Neural cell (in vitro differentiated cells): ENCODE measurements around the gene THAP7. TPM values are rescaled to one million over a fixed set of nuclear protein-coding genes. Genes with fewer than 3 reads are reported as not detected.

Experiments used
- H2AFZ ChIP-seq: fragments of 200-600, 300-800 bp; sonication (generic), shearing (Covaris generic); 2 replicates; pipeline ENCODE4 v1.6.0; 2014; ENCODE audit warnings: low read depth, mild to moderate bottlenecking, antibody characterized with exemption, low read length, moderate library complexity
- H3F3A ChIP-seq: fragments of 200-600 bp; shearing (Covaris generic); 2 replicates; pipeline ENCODE4 v1.6.1; 2016; ENCODE audit warnings: mild to moderate bottlenecking, moderate library complexity, mixed read lengths, antibody characterized with exemption, low read length; ENCODE audit not compliant: insufficient read depth, poor library complexity, severe bottlenecking
- H3K27ac ChIP-seq: fragments of 200-600, 300-800 bp; sonication (generic), shearing (Covaris generic); 2 replicates; pipeline ENCODE4 v1.5.1; 2014; ENCODE audit warnings: mild to moderate bottlenecking, low read length, moderate library complexity
- H3K27me3 ChIP-seq: fragments of 300-800, 200-600 bp; sonication (generic), shearing (Covaris generic); 2 replicates; pipeline ENCODE4 v1.6.0; 2014; ENCODE audit warnings: mild to moderate bottlenecking, low read depth, low read length, moderate library complexity; ENCODE audit not compliant: insufficient read depth
- H3K36me3 ChIP-seq: fragments of 300-800, 200-600 bp; sonication (generic), shearing (Covaris generic); 2 replicates; pipeline ENCODE4 v1.5.1; 2014; ENCODE audit warnings: mild to moderate bottlenecking, antibody characterized with exemption, low read length, moderate library complexity; ENCODE audit not compliant: insufficient read depth
- H3K4me2 ChIP-seq: fragments of 300-800, 200-600 bp; sonication (generic), shearing (Covaris generic); 2 replicates; pipeline ENCODE4 v1.6.0; 2014; ENCODE audit warnings: mild to moderate bottlenecking, low read length
- H3K4me3 ChIP-seq: fragments of 300-800, 200-600 bp; sonication (generic), shearing (Covaris generic); 2 replicates; pipeline ENCODE4 v1.5.1; 2014; ENCODE audit warnings: mild to moderate bottlenecking, low read length, moderate library complexity
- H3K79me2 ChIP-seq: fragments of 200-600 bp; shearing (Covaris generic); replicated peaks from 2 replicates; pipeline ENCODE4 v1.6.0; 2014; ENCODE audit warnings: mild to moderate bottlenecking, low read length, moderate library complexity; ENCODE audit not compliant: insufficient read depth
- H3K9ac ChIP-seq: fragments of 300-800, 200-600 bp; sonication (generic), shearing (Covaris generic); 2 replicates; pipeline ENCODE4 v1.6.1; 2016; ENCODE audit warnings: mild to moderate bottlenecking, low read length, mixed read lengths
- H3K9me2 ChIP-seq: fragments of 200-600 bp; shearing (Covaris generic); 2 replicates; pipeline ENCODE4 v1.6.1; 2016; ENCODE audit warnings: mild to moderate bottlenecking, low read length, mixed read lengths; ENCODE audit not compliant: insufficient read depth
- H3K9me3 ChIP-seq: fragments of 200-600, 300-800 bp; sonication (generic), shearing (Covaris generic); 2 replicates; pipeline ENCODE4 v1.6.1; 2016; ENCODE audit warnings: mild to moderate bottlenecking, mixed run types, low read length, moderate library complexity, mixed read lengths
- H4K20me1 ChIP-seq: fragments of 200-600 bp; shearing (Covaris generic); 2 replicates; pipeline ENCODE4 v1.6.1; 2016; ENCODE audit warnings: mild to moderate bottlenecking, mixed run types; ENCODE audit not compliant: insufficient read depth
- EP300 ChIP-seq: fragments of 450-650 bp; conservative IDR thresholded peaks from 2 replicates; pipeline ENCODE4 v1.6.1; 2014; ENCODE audit warnings: antibody characterized with exemption, mild to moderate bottlenecking, moderate library complexity; ENCODE audit not compliant: poor library complexity, severe bottlenecking
- EZH2 ChIP-seq: fragments of 200-600, 300-800 bp; shearing (Covaris generic), sonication (generic); IDR thresholded peaks from 2 replicates; pipeline ENCODE4 v1.6.1; 2014; ENCODE audit warnings: antibody characterized with exemption, low read length, borderline replicate concordance, mild to moderate bottlenecking; ENCODE audit not compliant: insufficient read depth, poor library complexity, severe bottlenecking
- MXI1 ChIP-seq: fragments of 450-650 bp; conservative IDR thresholded peaks from 2 replicates; pipeline ENCODE4 v1.6.1; 2014; ENCODE audit warnings: antibody characterized with exemption, mild to moderate bottlenecking; ENCODE audit not compliant: poor library complexity, severe bottlenecking
- POLR2AphosphoS5 ChIP-seq: IDR thresholded peaks from 2 replicates; pipeline ENCODE4 v1.6.1; 2012
- RAD21 ChIP-seq: fragments of 450-650 bp; conservative IDR thresholded peaks from 2 replicates; pipeline ENCODE4 v1.6.1; 2014; ENCODE audit warnings: antibody characterized with exemption, mild to moderate bottlenecking, moderate library complexity
- SMC3 ChIP-seq: fragments of 450-650 bp; conservative IDR thresholded peaks from 2 replicates; pipeline ENCODE4 v1.6.1; 2014; ENCODE audit warnings: antibody characterized with exemption, mild to moderate bottlenecking, moderate library complexity; ENCODE audit not compliant: poor library complexity
- TAF1 ChIP-seq: IDR thresholded peaks from 2 replicates; pipeline ENCODE4 v1.6.1; 2012; ENCODE audit warnings: low read depth
- polyA plus RNA-seq: library from polyadenylated mRNA; depleted of rRNA; stranded (reverse); fragments of >200 nt; gene quantifications from 2 replicates; pipeline ENCODE4 v1.2.3, GENCODE V29; 2014
- TF ChIP-seq, protein P1 (sequence below): IDR thresholded peaks from 2 replicates; pipeline ENCODE4 v1.6.1; 2012; ENCODE audit warnings: borderline replicate concordance
- TF ChIP-seq, protein P2 (sequence below): fragments of 450-650 bp; IDR thresholded peaks from 2 replicates; pipeline ENCODE4 v1.5.1; 2014; ENCODE audit warnings: antibody characterized with exemption, mild to moderate bottlenecking, moderate library complexity; ENCODE audit not compliant: poor library complexity, severe bottlenecking

Gene THAP7
- polyA plus RNA-seq, 1 donor from 2014 or later, result 28.7 TPM

DNA sequence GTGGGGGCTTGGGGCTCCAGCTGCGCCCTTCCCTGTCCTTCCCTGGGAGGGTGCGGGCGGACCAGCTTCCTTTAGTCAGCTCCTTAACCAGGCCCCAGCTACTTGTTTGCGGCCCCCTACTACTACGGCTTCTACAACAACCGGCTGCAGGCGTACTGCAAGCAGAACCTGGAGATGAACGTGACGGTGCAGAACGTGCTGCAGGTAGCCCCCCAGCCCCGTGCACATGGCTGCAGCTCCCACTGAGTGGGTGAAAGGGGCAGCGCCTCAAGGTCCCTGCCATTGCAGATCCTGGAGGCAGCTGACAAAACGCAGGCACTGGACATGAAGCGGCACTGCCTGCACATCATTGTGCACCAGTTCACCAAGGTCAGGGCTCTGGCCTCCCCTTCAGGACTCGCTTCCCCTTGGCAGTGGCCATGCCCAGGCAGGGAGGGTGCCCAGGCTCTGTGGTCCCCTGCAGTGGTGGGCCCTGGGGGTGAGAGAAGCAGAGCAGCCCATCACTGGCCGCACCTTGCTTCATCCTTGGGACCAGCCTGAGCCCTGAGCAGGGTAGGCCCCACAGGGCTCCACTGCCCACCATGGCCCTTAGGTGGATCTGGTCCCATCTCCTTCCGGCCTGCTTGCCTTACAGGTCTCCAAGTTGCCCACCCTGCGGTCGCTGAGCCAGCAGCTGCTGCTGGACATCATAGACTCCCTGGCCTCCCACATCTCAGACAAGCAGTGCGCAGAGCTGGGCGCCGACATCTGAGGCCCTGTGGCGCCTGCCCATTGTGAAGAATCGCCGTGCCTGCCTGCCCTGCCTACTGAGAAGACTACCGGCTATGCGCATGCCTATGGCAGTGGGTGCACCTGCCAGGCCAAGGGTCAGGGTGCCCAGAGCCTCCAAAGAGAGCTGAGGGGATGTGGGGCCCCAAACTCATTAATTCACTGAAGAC is 5.1 kb downstream of the THAP7 start:
- Histone ChIP-seq H3K79me2 (peaks cover 3% of the 10 kb centered on the region), H3K9me2 (no peaks in the 10 kb centered on the region), H3F3A (no peaks in the 10 kb centered on the region), H3K4me3 (no peak overlapping the region), H3K9me3 (no peaks in the 10 kb centered on the region), H4K20me1 (no peaks in the 10 kb centered on the region), H3K27me3 (no peaks in the 10 kb centered on the region), H3K9ac (no peak overlapping the region), H2AFZ (no peak overlapping the region), H3K36me3 (no peaks in the 10 kb centered on the region), H3K4me2 (no peak overlapping the region), H3K27ac (no peak overlapping the region)
- TF ChIP-seq MXI1 (no peak), RAD21 (no peak), SMC3 (no peak), EZH2 (no peak), TAF1 (no peak), POLR2AphosphoS5 (no peak), EP300 (no peak)
- TF ChIP-seq, protein P1, sequence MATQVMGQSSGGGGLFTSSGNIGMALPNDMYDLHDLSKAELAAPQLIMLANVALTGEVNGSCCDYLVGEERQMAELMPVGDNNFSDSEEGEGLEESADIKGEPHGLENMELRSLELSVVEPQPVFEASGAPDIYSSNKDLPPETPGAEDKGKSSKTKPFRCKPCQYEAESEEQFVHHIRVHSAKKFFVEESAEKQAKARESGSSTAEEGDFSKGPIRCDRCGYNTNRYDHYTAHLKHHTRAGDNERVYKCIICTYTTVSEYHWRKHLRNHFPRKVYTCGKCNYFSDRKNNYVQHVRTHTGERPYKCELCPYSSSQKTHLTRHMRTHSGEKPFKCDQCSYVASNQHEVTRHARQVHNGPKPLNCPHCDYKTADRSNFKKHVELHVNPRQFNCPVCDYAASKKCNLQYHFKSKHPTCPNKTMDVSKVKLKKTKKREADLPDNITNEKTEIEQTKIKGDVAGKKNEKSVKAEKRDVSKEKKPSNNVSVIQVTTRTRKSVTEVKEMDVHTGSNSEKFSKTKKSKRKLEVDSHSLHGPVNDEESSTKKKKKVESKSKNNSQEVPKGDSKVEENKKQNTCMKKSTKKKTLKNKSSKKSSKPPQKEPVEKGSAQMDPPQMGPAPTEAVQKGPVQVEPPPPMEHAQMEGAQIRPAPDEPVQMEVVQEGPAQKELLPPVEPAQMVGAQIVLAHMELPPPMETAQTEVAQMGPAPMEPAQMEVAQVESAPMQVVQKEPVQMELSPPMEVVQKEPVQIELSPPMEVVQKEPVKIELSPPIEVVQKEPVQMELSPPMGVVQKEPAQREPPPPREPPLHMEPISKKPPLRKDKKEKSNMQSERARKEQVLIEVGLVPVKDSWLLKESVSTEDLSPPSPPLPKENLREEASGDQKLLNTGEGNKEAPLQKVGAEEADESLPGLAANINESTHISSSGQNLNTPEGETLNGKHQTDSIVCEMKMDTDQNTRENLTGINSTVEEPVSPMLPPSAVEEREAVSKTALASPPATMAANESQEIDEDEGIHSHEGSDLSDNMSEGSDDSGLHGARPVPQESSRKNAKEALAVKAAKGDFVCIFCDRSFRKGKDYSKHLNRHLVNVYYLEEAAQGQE, result no peak
- TF ChIP-seq, protein P2, sequence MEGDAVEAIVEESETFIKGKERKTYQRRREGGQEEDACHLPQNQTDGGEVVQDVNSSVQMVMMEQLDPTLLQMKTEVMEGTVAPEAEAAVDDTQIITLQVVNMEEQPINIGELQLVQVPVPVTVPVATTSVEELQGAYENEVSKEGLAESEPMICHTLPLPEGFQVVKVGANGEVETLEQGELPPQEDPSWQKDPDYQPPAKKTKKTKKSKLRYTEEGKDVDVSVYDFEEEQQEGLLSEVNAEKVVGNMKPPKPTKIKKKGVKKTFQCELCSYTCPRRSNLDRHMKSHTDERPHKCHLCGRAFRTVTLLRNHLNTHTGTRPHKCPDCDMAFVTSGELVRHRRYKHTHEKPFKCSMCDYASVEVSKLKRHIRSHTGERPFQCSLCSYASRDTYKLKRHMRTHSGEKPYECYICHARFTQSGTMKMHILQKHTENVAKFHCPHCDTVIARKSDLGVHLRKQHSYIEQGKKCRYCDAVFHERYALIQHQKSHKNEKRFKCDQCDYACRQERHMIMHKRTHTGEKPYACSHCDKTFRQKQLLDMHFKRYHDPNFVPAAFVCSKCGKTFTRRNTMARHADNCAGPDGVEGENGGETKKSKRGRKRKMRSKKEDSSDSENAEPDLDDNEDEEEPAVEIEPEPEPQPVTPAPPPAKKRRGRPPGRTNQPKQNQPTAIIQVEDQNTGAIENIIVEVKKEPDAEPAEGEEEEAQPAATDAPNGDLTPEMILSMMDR, result no peak

DNA sequence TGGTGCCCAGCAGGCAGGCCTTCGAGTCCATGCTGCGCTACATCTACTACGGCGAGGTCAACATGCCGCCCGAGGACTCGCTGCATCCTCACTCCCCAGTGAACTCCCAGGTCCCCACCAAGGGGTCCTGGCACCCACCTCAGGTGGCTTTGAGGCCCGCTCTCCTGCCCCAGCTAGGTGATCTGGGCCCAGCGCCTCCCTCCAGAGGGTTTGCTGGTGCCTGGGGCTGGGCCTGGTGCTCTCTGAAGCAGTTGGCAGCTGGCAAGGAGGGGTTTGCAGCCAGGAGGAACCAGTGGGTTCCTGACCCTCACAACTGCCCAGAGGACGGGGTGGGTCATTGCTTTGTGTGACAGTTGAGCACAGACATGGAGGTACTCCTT is 5.9 kb downstream of the THAP7 start:
- Histone ChIP-seq H3K27me3 (no peaks in the 10 kb centered on the region), H4K20me1 (no peaks in the 10 kb centered on the region), H3K27ac (no peak overlapping the region), H3K9ac (no peak overlapping the region), H3K36me3 (no peaks in the 10 kb centered on the region), H3K9me2 (no peaks in the 10 kb centered on the region), H3K4me2 (no peak overlapping the region), H3F3A (no peaks in the 10 kb centered on the region), H3K9me3 (no peaks in the 10 kb centered on the region), H3K4me3 (no peak overlapping the region), H3K79me2 (peaks cover 3% of the 10 kb centered on the region), H2AFZ (no peak overlapping the region)
- no peak for TF ChIP-seq EZH2
- no peak for TF ChIP-seq EP300
- no peak for TF ChIP-seq MXI1
- TF ChIP-seq, protein P1, result no peak
- TF ChIP-seq TAF1, result no peak
